ENCODE measurements around the gene C10orf90. TPM values are rescaled to one million over a fixed set of nuclear protein-coding genes. Genes with fewer than 3 reads are reported as not detected.

Gene C10orf90
- total and polyA plus RNA-seq, 2 of the 8 experiments (the other 6 are each of a cell fraction or from before 2014, with no cell fraction given) = 0.21 TPM; not detected in 1

DNA sequence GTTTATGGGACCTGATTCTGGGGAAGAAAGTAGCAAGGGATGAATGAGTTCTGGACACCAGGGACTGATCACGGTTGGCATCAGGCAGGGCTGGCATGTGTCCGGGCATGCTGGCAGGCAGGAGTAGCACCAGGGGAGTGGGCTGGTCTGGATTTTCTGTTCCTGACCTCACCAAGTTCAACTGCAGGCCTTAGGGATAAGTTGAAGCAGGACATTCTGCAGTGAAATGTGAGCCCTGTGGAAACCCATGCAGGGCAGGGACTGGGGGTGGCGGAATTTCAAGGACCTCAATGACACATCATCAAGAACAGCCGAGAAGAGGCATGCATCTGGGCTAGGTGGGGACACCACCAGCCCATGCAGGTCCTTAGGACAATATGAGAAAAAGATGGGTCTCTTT lies 202.0 kb downstream of the C10orf90 start (continued):
- TF ChIP-seq, protein P1, sequence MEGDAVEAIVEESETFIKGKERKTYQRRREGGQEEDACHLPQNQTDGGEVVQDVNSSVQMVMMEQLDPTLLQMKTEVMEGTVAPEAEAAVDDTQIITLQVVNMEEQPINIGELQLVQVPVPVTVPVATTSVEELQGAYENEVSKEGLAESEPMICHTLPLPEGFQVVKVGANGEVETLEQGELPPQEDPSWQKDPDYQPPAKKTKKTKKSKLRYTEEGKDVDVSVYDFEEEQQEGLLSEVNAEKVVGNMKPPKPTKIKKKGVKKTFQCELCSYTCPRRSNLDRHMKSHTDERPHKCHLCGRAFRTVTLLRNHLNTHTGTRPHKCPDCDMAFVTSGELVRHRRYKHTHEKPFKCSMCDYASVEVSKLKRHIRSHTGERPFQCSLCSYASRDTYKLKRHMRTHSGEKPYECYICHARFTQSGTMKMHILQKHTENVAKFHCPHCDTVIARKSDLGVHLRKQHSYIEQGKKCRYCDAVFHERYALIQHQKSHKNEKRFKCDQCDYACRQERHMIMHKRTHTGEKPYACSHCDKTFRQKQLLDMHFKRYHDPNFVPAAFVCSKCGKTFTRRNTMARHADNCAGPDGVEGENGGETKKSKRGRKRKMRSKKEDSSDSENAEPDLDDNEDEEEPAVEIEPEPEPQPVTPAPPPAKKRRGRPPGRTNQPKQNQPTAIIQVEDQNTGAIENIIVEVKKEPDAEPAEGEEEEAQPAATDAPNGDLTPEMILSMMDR (IDR thresholded peaks at IDR 0.05; ENCODE audit: control extremely low read depth in 1 of 3, insufficient read depth in 1 of 3, low read depth in 1 of 3, low read length in 3 of 3) = no peak
- TF ChIP-seq ASH2L (IDR thresholded peaks at IDR 0.05; ENCODE audit: low read length) (no peak), FOSL1 (IDR thresholded peaks at IDR 0.05; ENCODE audit: insufficient read depth, low read depth, low read length) (no peak), PHF8 (conservative IDR thresholded peaks at IDR 0.05; ENCODE audit: low read depth, low read length) (no peak), SAP30 (IDR thresholded peaks at IDR 0.05; ENCODE audit: insufficient read depth, insufficient replicate concordance, low read length) (no peak), RBBP5 (IDR thresholded peaks at IDR 0.05; ENCODE audit: borderline replicate concordance, low read depth, low read length) (no peak)

Data from H1 (cell line).